Lower leg skin (tissue), 4 donors: ENCODE data around the gene LCE1E. TPM values are rescaled to one million over a fixed set of nuclear protein-coding genes. Genes with fewer than 3 reads are reported as not detected.
A peak's percentile ranks its signal among the peaks of the same experiment; 100 is the strongest.

Experiments
- DNase-seq, 2 donors: peaks; one replicate each; pipeline ENCODE4 v3.0.0-alpha.2; 2019; ENCODE audit warnings: low spot score in 2 of 2
- H3K4me3 ChIP-seq: fragments of 200-600 bp; sonication (generic); 2 replicates; pipeline ENCODE4 v1.5.1; 2017; ENCODE audit warnings: mild to moderate bottlenecking, low read depth; ENCODE audit not compliant: poor library complexity, severe bottlenecking
- CTCF ChIP-seq, 3 donors: fragments of 450-650 bp; IDR thresholded peaks; one replicate each; pipeline ENCODE4 v1.5.1; 2016; ENCODE audit warnings: antibody characterized with exemption in 3 of 3, mild to moderate bottlenecking in 3 of 3, moderate library complexity in 2 of 3
- POLR2A ChIP-seq, 2 donors: fragments of 450-650 bp; IDR thresholded peaks; one replicate each; pipeline ENCODE4 v1.6.1; 2016 to 2017; ENCODE audit warnings: antibody characterized with exemption in 2 of 2, mild to moderate bottlenecking in 1 of 2, moderate library complexity in 1 of 2
- WGBS, 2 donors: methylation state at CpG; one replicate each; pipeline ENCODE4 v1.1.5; 2018; 5-methylcytosine and 5-hydroxymethylcytosine counted together
- intact Hi-C: fragments of 100-400 bp; cut with DNase I; formaldehyde crosslinking; loops from one replicate; pipeline ENCODE4 v1.15.0; 2023; ENCODE audit warnings: low total_unique reads
- total RNA-seq, 4 donors: library from RNA; depleted of rRNA; stranded (reverse); fragments of >200 nt; gene quantifications; one replicate each; pipeline ENCODE4 v1.1.0, GENCODE V29; 2016

LCE1E gene
- total RNA-seq, 4 donors from 2014 or later: 45.3 to 112 (median 101) TPM

- intact Hi-C loops: no loop called here
- no peak for DNase-seq
- TF ChIP-seq CTCF (IDR thresholded peaks at IDR 0.05) (no peak), POLR2A (IDR thresholded peaks at IDR 0.05) (no peak)
- 73 to 85% methylated on average over 4 of the region's 4 CpGs for WGBS, 2 donors
- H3K4me3 ChIP-seq: no peak overlapping the region
Observed at GRCh38 chr1:152758636-152759035, 27.4 kb upstream of the LCE1E start.

GRCh38 chr1:152759453-152760173, 26.4 kb upstream of the LCE1E start:
- WGBS, 2 donors: 62 to 72% methylated on average over 7 to 8 of the region's 8 CpGs
- intact Hi-C loops: no loop called here
- no peak for TF ChIP-seq POLR2A (IDR thresholded peaks at IDR 0.05)
- TF ChIP-seq CTCF (IDR thresholded peaks at IDR 0.05): no peak
- no peak overlapping the region for H3K4me3 ChIP-seq
- peak in 1 of 2 donors; percentile 43 for DNase-seq

GRCh38 chr1:152760551-152761190, 25.4 kb upstream of the LCE1E start:
- intact Hi-C loops: no loop called here
- no peak overlapping the region for H3K4me3 ChIP-seq
- DNase-seq: no peak
- WGBS, 2 donors: 80 to 85% methylated on average over 31 of the region's 31 CpGs
- TF ChIP-seq CTCF (IDR thresholded peaks at IDR 0.05) (no peak), POLR2A (IDR thresholded peaks at IDR 0.05) (no peak)

GRCh38 chr1:152761609-152762213, 24.3 kb upstream of the LCE1E start:
- 67 to 68% methylated on average over 3 of the region's 3 CpGs for WGBS, 2 donors
- no peak overlapping the region for H3K4me3 ChIP-seq
- intact Hi-C loops: no loop called here
- no peak for TF ChIP-seq CTCF (IDR thresholded peaks at IDR 0.05)
- DNase-seq: no peak

- intact Hi-C loops: no loop called here
- H3K4me3 ChIP-seq: no peak overlapping the region
- WGBS, 2 donors: 55 to 56% methylated on average over 8 of the region's 8 CpGs
- no peak for DNase-seq
- TF ChIP-seq POLR2A (IDR thresholded peaks at IDR 0.05): no peak
- TF ChIP-seq CTCF (IDR thresholded peaks at IDR 0.05): no peak
Observed at GRCh38 chr1:152768847-152769533, 17.1 kb upstream of the LCE1E start.
